Forelimb muscle (tissue), 1 donor: ENCODE results near the gene DAAM1. TPM values are rescaled to one million over a fixed set of nuclear protein-coding genes. Genes with fewer than 3 reads are reported as not detected.

ENCODE experiments used
- DNase-seq: peaks from one replicate; pipeline ENCODE4 v3.0.0-alpha.2; 2013; ENCODE audit warnings: low read depth
- polyA plus RNA-seq: library from polyadenylated mRNA; unstranded; fragments of 120-200 nt; gene quantifications from one replicate; pipeline ENCODE4 v1.2.1, GENCODE V29; 2013; ENCODE audit not compliant: insufficient read length

DAAM1 gene
- polyA plus RNA-seq, 1 donor = 34.1 TPM

DNA sequence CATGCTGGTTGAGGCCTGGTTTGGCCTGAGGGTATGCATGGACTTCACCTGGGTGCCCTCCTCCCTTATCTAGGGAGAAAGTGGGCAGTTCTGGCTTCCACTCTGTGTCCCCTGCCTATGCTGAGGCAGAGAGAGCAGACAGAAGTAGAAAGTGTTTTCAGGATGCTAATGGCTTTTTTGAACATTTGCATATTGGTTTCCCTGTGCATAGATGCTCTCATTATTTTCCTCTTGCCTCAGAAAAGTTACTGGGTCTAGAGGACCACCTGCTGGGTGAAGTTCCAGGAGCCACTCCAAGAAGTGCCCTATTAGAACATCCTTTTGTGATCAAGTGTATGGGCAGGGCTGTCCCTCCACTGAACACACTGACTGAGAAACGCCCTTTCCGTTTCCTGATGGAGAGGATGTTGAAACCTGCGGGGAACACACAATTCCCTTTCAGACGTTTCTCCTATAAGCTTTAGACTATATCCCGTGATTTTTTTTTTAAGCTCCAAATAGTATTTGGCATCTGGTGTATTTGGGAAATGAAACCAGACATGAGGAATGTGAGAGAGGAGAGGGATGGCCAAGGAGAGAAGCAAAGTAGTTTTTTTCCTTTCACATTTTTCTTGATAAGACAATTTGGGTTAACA, 66.6 kb downstream of the DAAM1 start:
- DNase-seq = no peak

- no peak for DNase-seq
Observed at GRCh38 chr14:59256331-59256730, 67.9 kb downstream of the DAAM1 start.

- no peak for DNase-seq
Observed at GRCh38 chr14:59261334-59261733, 72.9 kb downstream of the DAAM1 start.

DNA sequence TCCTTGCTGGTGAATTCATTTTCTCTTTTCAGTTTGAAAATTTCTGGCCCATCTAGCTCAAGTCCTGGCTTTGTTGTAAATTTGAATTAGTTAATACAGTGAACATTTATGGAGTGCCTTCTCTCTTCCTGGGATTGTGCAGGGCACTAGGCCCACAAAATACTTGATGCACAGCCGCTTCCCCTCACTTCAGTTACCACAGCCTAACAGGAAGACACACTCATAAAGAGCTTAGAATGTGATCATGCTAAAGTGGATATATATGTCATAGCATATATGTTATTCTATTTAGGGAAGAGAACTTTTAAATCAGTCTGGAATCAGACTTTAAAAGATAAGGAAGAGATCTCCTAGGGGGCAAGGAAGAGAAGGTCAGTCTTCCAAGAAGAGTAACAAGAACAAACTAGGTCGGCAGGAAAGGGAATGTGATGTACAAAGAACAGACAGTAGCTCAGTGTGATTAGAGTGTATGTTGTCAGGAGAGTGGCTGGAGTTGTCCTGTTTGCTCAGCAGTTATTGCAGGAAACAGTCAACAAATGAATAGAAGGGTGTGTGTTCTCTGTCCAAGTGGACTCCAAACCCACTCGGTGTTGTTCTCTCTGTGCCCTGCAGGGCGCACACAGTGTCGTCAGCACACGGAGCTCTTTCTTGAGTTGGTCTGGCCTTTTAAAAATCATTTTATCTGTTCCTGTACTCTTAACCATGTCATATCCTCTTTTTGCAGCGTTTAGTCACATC, 74.4 kb downstream of the DAAM1 start:
- DNase-seq = no peak

GRCh38 chr14:59265808-59266207, 77.3 kb downstream of the DAAM1 start:
- no peak for DNase-seq

GRCh38 chr14:59267046-59267445, 78.6 kb downstream of the DAAM1 start:
- DNase-seq = no peak

- DNase-seq = no peak
Observed at GRCh38 chr14:59268011-59268410, 79.5 kb downstream of the DAAM1 start.

GRCh38 chr14:59268858-59269257, 80.4 kb downstream of the DAAM1 start:
- DNase-seq = no peak

DNA sequence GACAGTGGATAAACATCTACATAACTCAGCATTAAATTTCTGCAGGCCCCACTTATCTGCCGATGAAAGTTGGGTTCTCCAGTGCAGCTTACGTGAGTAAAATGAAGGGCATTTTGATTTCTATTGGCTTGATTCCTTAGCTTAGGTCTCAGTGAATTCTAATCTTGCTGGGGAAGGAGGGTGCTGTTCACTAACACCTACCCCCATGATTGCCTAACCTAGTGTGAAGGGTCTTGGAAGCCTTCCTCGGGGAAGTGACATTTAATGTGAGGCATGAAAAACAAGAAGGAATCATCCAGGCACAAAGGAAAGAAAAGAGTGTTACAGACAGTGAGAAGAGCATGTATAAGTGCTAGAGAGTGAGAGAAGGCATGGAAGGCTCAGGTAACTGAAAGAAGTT, 81.0 kb downstream of the DAAM1 start:
- no peak for DNase-seq

DNA sequence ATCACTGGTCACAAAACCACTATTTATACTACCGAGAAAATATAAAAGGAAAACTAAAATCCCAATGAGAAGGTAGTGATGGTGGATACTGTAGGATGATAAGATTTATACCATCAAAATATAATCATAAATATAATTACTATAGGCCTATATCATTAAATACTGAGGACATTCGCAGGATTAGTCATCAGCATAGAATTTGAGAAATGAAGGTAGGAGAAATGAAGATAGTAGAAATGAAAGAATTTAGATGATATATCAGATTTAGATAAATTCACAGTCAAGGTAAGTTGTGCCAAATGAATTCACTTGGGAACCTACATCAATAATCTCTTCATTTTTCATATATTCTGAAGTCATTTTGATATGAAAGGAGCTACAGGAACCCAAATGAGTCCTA, 82.8 kb downstream of the DAAM1 start:
- DNase-seq = no peak

- DNase-seq = no peak
Observed at GRCh38 chr14:59271734-59272133, 83.3 kb downstream of the DAAM1 start.

GRCh38 chr14:59272633-59273032, 84.2 kb downstream of the DAAM1 start:
- no peak for DNase-seq

DNA sequence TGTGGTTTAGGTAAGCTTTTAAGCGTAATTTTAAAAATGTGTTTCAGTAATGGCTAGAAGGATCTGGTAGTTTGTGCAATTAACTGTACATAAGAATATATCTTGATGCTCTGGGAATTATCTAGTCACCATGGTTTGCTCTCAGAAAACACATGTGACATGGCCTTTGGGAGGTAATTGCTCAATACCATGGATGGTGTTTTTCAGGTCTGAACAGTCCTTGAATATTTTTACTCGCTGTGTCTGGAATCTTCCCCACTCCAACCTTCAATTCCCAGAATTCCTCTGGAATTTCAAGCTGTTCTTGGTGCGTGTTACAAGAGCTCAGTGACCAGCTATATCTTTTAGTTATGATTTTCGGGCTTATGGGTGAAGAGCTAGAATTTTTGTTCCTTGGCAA, 85.3 kb downstream of the DAAM1 start:
- DNase-seq = no peak

GRCh38 chr14:59274991-59275391, 86.5 kb downstream of the DAAM1 start:
- DNase-seq = no peak

GRCh38 chr14:59275668-59276067, 87.2 kb downstream of the DAAM1 start:
- DNase-seq = no peak

DNA sequence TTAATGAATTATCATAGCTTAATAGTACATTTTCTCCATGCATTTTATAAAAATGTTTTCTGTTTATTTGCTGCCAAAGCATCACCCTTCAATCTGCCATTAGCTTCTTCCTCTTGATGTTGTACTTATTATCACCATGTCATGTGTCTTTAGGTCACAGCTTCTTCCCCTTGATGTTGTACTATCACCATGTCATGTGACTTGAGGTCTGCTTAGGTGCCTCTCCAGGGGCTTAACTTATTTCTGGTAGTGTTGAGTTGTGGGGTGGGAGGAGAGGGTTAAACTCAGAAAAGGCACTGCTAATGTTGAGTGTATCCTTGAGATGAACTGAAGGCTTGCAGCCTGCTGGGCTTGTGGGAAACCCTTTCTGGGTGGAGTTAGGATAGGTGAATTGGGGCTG, 87.8 kb downstream of the DAAM1 start:
- DNase-seq = no peak

GRCh38 chr14:59277659-59278058, 89.2 kb downstream of the DAAM1 start:
- DNase-seq = no peak

GRCh38 chr14:59278111-59278510, 89.6 kb downstream of the DAAM1 start:
- DNase-seq = no peak

GRCh38 chr14:59280961-59281360, 92.5 kb downstream of the DAAM1 start:
- no peak for DNase-seq

GRCh38 chr14:59281609-59282377, 93.3 kb downstream of the DAAM1 start:
- no peak for DNase-seq

GRCh38 chr14:59282378-59282765, 93.9 kb downstream of the DAAM1 start:
- DNase-seq = no peak

DNA sequence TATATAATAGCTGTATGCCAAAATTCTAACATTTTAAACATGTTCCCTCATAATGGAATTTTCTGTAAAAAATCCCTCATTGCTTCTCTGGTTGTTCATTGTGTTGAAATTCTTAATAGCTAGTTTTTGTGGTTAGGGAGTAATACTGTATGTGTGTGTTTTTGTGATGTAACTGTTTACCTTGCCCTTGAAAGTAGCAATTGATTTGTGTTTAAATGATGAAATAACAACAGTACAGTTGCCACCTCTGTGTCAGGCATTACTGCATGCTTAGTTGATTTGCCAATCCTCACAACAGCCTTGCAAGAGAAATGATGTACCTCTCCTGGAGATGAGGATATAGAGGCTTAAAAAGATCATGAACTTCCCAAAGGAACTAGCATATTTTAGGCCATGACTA, 94.9 kb downstream of the DAAM1 start:
- no peak for DNase-seq

DNA sequence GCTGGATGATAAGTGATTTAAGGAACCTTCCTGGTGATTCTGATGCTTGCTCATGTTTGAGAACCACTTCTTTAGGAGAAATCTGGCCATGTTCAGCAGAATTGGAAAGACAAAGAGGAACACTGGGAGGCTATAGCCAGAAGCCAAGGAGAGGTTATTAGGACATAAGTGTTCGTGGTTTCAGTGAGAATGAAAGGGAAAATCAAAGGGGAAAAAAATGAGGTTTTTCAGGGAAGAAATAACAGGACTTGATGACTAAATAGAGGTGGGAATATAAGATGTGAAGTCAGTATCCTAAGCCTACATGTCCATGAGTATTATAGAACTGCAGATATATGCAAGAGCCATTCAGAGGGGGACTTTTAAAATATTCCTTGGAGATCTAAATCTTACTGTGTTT, 95.6 kb downstream of the DAAM1 start:
- DNase-seq = no peak
